ENCODE measurements around the gene TRAF7. TPM values are rescaled to one million over a fixed set of nuclear protein-coding genes. Genes with fewer than 3 reads are reported as not detected.
"Not testable (repeated sequence)": the region's sequence is repeated elsewhere in the genome, so short reads cannot be mapped to it uniquely, and the experiment has no call there.

Gene TRAF7
- 10 to 100 TPM; 20.5 to 68.0 (median 48.0) TPM for total RNA-seq
- polyA plus RNA-seq, result 10 to 100 TPM; 13.3 to 26.3 TPM
- long read RNA-seq, donor 1, transcript TRAF7-201 (21 exons, 3,700 nt), result major isoform, 27 of 51 reads
- long read RNA-seq, donor 1, partial matches to known transcripts, result 16 of 51 reads
- long read RNA-seq, donor 1, other reads (novel, unspliced or antisense), result 8 of 51 reads
- long read RNA-seq, donor 2, transcript TRAF7-201 (21 exons, 3,700 nt), result major isoform, 5 of 6 reads
- long read RNA-seq, donor 2, partial matches to known transcripts, result 0 of 6 reads
- long read RNA-seq, donor 2, other reads (novel, unspliced or antisense), result 0 of 6 reads
- long read RNA-seq, donor 3, transcript TRAF7-201 (21 exons, 3,700 nt), result major isoform, 80 of 208 reads
- long read RNA-seq, donor 3, partial matches to known transcripts, result 94 of 208 reads
- long read RNA-seq, donor 3, other reads (novel, unspliced or antisense), result 33 of 208 reads

GRCh38 chr16:2155091-2155950 lies at the start of gene TRAF7:
Gene TRAF7, plus strand, starts transcription at chr16:2155782. Its CDS starts 8,139 bp downstream, at chr16:2163921.
- H3K4me3 ChIP-seq, result peak within 1 kb of the TSS; percentile 84
- H3K9me3 ChIP-seq, result no peaks in the 10 kb centered on the region
- H3K4me1 ChIP-seq (ENCODE audit: insufficient read depth), result peaks cover 23% of the 10 kb centered on the region
- H3K27me3 ChIP-seq, result no peaks in the 10 kb centered on the region
- TF ChIP-seq CTCF (IDR thresholded peaks at IDR 0.05) (peak in 2 of 3 donors; percentile 6 to 7), POLR2A (IDR thresholded peaks at IDR 0.05) (peak; percentile 99), EP300 (IDR thresholded peaks at IDR 0.05) (peak; percentile 70)
- H3K27ac ChIP-seq, result peak within 1 kb of the TSS in 1 of 2 donors; percentile 65
- no peaks in the 10 kb centered on the region for H3K36me3 ChIP-seq
- DNase-seq, result peak; percentile 97 to 99 (median 97)
- intact Hi-C loops (cut with DNase I), result loop anchor here in 1 of 4 donors (10.0 kb wide), 1 partner anchor 99 kb away; the partner anchor contains the start of gene ECI1
- 0 to 1% (median 0%) methylated on average over 81 to 94 of the region's 94 CpGs for WGBS, 3 donors

- H3K4me1 ChIP-seq (ENCODE audit: insufficient read depth); H3K36me3 ChIP-seq; H3K27me3 ChIP-seq; H3K9me3 ChIP-seq; H3K27ac ChIP-seq; H3K4me3 ChIP-seq; DNase-seq; intact Hi-C loops (cut with DNase I): not testable (repeated sequence)
- WGBS, 3 donors, result 92 to 94% (median 92%) methylated on average over 13 to 38 of the region's 38 CpGs
Observed at GRCh38 chr16:2106211-2106610, 49.4 kb upstream of the TRAF7 start.

GRCh38 chr16:2107121-2107790 lies 48.3 kb upstream of the TRAF7 start:
- H3K27me3 ChIP-seq; DNase-seq; H3K36me3 ChIP-seq; H3K27ac ChIP-seq; intact Hi-C loops (cut with DNase I); H3K9me3 ChIP-seq; H3K4me3 ChIP-seq; H3K4me1 ChIP-seq (ENCODE audit: insufficient read depth): not testable (repeated sequence)
- 73 to 77% (median 74%) methylated on average over 17 of the region's 17 CpGs for WGBS, 3 donors

GRCh38 chr16:2107791-2108125 lies 47.8 kb upstream of the TRAF7 start:
- H3K27me3 ChIP-seq; intact Hi-C loops (cut with DNase I); H3K4me3 ChIP-seq; H3K4me1 ChIP-seq (ENCODE audit: insufficient read depth); H3K9me3 ChIP-seq; H3K36me3 ChIP-seq; H3K27ac ChIP-seq; DNase-seq: not testable (repeated sequence)
- 89 to 94% (median 92%) methylated on average over 22 to 23 of the region's 23 CpGs for WGBS, 3 donors

GRCh38 chr16:2108446-2109270 lies 46.9 kb upstream of the TRAF7 start:
- H3K27ac ChIP-seq; H3K27me3 ChIP-seq; H3K9me3 ChIP-seq; H3K36me3 ChIP-seq; H3K4me3 ChIP-seq; H3K4me1 ChIP-seq (ENCODE audit: insufficient read depth); DNase-seq; intact Hi-C loops (cut with DNase I): not testable (repeated sequence)
- WGBS, 3 donors, result 95% methylated on average over 62 to 73 of the region's 73 CpGs

- H3K27ac ChIP-seq; H3K9me3 ChIP-seq; intact Hi-C loops (cut with DNase I); H3K36me3 ChIP-seq; H3K4me3 ChIP-seq; H3K4me1 ChIP-seq (ENCODE audit: insufficient read depth); DNase-seq; H3K27me3 ChIP-seq: not testable (repeated sequence)
- WGBS, 3 donors, result 89 to 94% (median 91%) methylated on average over 18 to 25 of the region's 25 CpGs
Observed at GRCh38 chr16:2109271-2109580, 46.4 kb upstream of the TRAF7 start.

GRCh38 chr16:2109872-2110271 lies 45.7 kb upstream of the TRAF7 start:
- H3K9me3 ChIP-seq; H3K4me1 ChIP-seq (ENCODE audit: insufficient read depth); DNase-seq; H3K36me3 ChIP-seq; H3K4me3 ChIP-seq; intact Hi-C loops (cut with DNase I); H3K27ac ChIP-seq; H3K27me3 ChIP-seq: not testable (repeated sequence)
- 84 to 85% (median 85%) methylated on average over 15 to 23 of the region's 23 CpGs for WGBS, 3 donors

- H3K36me3 ChIP-seq; H3K4me1 ChIP-seq (ENCODE audit: insufficient read depth); H3K27ac ChIP-seq; H3K4me3 ChIP-seq; DNase-seq; H3K27me3 ChIP-seq; H3K9me3 ChIP-seq; intact Hi-C loops (cut with DNase I): not testable (repeated sequence)
- WGBS, 3 donors, result 89 to 94% (median 91%) methylated on average over 41 to 42 of the region's 43 CpGs
Observed at GRCh38 chr16:2110332-2111008, 45.1 kb upstream of the TRAF7 start.

GRCh38 chr16:2111009-2111353 lies 44.6 kb upstream of the TRAF7 start:
- DNase-seq; H3K27ac ChIP-seq; H3K9me3 ChIP-seq; H3K4me1 ChIP-seq (ENCODE audit: insufficient read depth); H3K4me3 ChIP-seq; intact Hi-C loops (cut with DNase I); H3K27me3 ChIP-seq; H3K36me3 ChIP-seq: not testable (repeated sequence)
- 91 to 94% (median 94%) methylated on average over 31 to 36 of the region's 36 CpGs for WGBS, 3 donors

Measured in ovary (tissue), 10 donors.